ENCODE results near the gene PPME1. TPM values are rescaled to one million over a fixed set of nuclear protein-coding genes. Genes with fewer than 3 reads are reported as not detected.

The PPME1 gene
- total and polyA plus RNA-seq, 9 of the 15 experiments (the other 6 are each of a cell fraction or from before 2014, with no cell fraction given): 9.8 to 81.7 (median 37.6) TPM

DNA sequence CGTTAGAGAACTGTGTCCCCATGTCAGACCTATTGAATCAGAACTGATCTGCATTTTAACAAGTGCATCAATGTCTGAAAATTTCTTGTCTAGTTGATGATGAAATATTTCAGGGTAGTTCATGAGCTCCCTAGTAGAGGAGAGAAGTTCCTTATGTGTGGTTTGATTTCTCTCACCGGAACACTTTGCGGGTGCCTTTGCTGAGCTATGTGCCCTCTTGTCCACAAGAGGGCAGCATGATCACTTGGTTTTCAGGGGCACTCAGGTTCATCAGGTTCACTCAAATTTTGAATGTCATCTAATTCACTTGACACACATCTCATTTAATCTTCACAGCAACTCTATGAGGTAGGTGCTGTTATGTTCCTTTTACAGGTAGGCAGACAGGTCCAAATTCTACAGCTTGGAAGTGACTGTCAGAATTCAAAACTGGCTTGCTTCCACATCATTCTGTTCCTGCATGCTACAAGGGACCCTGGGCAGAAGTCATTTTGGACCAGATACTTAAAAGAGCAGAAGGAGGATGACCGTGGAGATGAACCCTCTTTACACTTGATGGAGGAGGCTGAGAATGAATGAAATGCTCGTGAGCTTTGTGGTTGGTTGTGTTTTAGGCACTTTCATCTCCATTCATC is 84.8 kb downstream of the PPME1 start (continued):
- TF ChIP-seq, protein P1, sequence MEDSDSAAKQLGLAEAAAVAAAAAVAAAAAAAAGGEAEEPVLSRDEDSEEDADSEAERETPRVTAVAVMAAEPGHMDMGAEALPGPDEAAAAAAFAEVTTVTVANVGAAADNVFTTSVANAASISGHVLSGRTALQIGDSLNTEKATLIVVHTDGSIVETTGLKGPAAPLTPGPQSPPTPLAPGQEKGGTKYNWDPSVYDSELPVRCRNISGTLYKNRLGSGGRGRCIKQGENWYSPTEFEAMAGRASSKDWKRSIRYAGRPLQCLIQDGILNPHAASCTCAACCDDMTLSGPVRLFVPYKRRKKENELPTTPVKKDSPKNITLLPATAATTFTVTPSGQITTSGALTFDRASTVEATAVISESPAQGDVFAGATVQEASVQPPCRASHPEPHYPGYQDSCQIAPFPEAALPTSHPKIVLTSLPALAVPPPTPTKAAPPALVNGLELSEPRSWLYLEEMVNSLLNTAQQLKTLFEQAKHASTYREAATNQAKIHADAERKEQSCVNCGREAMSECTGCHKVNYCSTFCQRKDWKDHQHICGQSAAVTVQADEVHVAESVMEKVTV (CRISPR knock-in tag; IDR thresholded peaks at IDR 0.05): peak; percentile 66
- TF ChIP-seq BCL6 (CRISPR knock-in tag; IDR thresholded peaks at IDR 0.05) (no peak), ZZZ3 (IDR thresholded peaks at IDR 0.05) (no peak), SPI1 (IDR thresholded peaks at IDR 0.05; ENCODE audit: borderline replicate concordance, low read depth, low read length) (no peak), RB1 (IDR thresholded peaks at IDR 0.05; ENCODE audit: low read depth) (peak; percentile 40; the same call in 1 of the 2 replicates), SMARCA5 (IDR thresholded peaks at IDR 0.05) (no peak), NFE2 (IDR thresholded peaks at IDR 0.05; ENCODE audit: low read depth) (no peak), CTBP1 (IDR thresholded peaks at IDR 0.05; ENCODE audit: borderline replicate concordance) (peak; percentile 11; the same call in 1 of the 2 replicates), RBM39 (optimal IDR thresholded peaks at IDR 0.05; ENCODE audit: low read depth, low read length) (no peak)
- TF ChIP-seq, protein P2, sequence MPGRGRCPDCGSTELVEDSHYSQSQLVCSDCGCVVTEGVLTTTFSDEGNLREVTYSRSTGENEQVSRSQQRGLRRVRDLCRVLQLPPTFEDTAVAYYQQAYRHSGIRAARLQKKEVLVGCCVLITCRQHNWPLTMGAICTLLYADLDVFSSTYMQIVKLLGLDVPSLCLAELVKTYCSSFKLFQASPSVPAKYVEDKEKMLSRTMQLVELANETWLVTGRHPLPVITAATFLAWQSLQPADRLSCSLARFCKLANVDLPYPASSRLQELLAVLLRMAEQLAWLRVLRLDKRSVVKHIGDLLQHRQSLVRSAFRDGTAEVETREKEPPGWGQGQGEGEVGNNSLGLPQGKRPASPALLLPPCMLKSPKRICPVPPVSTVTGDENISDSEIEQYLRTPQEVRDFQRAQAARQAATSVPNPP (IDR thresholded peaks at IDR 0.05; ENCODE audit: borderline replicate concordance, insufficient read depth, insufficient read length): no peak
- TF ChIP-seq, protein P3, sequence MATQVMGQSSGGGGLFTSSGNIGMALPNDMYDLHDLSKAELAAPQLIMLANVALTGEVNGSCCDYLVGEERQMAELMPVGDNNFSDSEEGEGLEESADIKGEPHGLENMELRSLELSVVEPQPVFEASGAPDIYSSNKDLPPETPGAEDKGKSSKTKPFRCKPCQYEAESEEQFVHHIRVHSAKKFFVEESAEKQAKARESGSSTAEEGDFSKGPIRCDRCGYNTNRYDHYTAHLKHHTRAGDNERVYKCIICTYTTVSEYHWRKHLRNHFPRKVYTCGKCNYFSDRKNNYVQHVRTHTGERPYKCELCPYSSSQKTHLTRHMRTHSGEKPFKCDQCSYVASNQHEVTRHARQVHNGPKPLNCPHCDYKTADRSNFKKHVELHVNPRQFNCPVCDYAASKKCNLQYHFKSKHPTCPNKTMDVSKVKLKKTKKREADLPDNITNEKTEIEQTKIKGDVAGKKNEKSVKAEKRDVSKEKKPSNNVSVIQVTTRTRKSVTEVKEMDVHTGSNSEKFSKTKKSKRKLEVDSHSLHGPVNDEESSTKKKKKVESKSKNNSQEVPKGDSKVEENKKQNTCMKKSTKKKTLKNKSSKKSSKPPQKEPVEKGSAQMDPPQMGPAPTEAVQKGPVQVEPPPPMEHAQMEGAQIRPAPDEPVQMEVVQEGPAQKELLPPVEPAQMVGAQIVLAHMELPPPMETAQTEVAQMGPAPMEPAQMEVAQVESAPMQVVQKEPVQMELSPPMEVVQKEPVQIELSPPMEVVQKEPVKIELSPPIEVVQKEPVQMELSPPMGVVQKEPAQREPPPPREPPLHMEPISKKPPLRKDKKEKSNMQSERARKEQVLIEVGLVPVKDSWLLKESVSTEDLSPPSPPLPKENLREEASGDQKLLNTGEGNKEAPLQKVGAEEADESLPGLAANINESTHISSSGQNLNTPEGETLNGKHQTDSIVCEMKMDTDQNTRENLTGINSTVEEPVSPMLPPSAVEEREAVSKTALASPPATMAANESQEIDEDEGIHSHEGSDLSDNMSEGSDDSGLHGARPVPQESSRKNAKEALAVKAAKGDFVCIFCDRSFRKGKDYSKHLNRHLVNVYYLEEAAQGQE (IDR thresholded peaks at IDR 0.05; ENCODE audit: borderline replicate concordance): peak; percentile 80
- TF ChIP-seq, protein P3 (CRISPR knock-in tag; IDR thresholded peaks at IDR 0.05; ENCODE audit: low read depth): no peak
- TF ChIP-seq, protein P4, sequence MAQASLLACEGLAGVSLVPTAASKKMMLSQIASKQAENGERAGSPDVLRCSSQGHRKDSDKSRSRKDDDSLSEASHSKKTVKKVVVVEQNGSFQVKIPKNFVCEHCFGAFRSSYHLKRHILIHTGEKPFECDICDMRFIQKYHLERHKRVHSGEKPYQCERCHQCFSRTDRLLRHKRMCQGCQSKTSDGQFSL (CRISPR knock-in tag; IDR thresholded peaks at IDR 0.05): no peak
- TF ChIP-seq, protein P4 (tag; IDR thresholded peaks at IDR 0.05): no peak
- TF ChIP-seq, protein P5, sequence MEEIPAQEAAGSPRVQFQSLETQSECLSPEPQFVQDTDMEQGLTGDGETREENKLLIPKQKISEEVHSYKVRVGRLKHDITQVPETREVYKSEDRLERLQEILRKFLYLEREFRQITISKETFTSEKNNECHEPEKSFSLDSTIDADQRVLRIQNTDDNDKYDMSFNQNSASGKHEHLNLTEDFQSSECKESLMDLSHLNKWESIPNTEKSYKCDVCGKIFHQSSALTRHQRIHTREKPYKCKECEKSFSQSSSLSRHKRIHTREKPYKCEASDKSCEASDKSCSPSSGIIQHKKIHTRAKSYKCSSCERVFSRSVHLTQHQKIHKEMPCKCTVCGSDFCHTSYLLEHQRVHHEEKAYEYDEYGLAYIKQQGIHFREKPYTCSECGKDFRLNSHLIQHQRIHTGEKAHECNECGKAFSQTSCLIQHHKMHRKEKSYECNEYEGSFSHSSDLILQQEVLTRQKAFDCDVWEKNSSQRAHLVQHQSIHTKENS (CRISPR knock-in tag; IDR thresholded peaks at IDR 0.05): no peak
